Duodenal mucosa (tissue), 2 donors: ENCODE results near the gene LRRC37B.
"Not testable (repeated sequence)": the region's sequence is repeated elsewhere in the genome, so short reads cannot be mapped to it uniquely, and the experiment has no call there.

Experiments
- H3K27ac ChIP-seq: one replicate; pipeline ENCODE4 v1.7.0; 2013; ENCODE audit warnings: low read depth, low read length
- H3K27me3 ChIP-seq, 2 donors: one replicate each; pipeline ENCODE4 v1.7.0; 2013; ENCODE audit warnings: low read length in 2 of 2, control low read depth in 1 of 2; ENCODE audit not compliant: insufficient read depth in 2 of 2, control insufficient read depth in 1 of 2
- H3K36me3 ChIP-seq, 2 donors: one replicate each; pipeline ENCODE4 v1.7.0; 2013; ENCODE audit warnings: low read length in 2 of 2, control low read depth in 1 of 2; ENCODE audit not compliant: insufficient read depth in 2 of 2, control insufficient read depth in 1 of 2
- H3K4me1 ChIP-seq, 2 donors: one replicate each; pipeline ENCODE4 v1.7.0; 2013; ENCODE audit warnings: low read length in 2 of 2, control low read depth in 1 of 2; ENCODE audit not compliant: insufficient read depth in 2 of 2, control insufficient read depth in 1 of 2
- H3K4me3 ChIP-seq, 2 donors: one replicate each; pipeline ENCODE4 v1.7.0; 2013; ENCODE audit warnings: low read length in 2 of 2, low read depth in 1 of 2
- H3K9ac ChIP-seq, 2 donors: one replicate each; pipeline ENCODE4 v1.7.0; 2013; ENCODE audit warnings: low read length in 2 of 2, low read depth in 1 of 2
- H3K9me3 ChIP-seq, 2 donors: one replicate each; pipeline ENCODE4 v1.7.0; 2013; ENCODE audit warnings: low read length in 2 of 2, control low read depth in 1 of 2; ENCODE audit not compliant: control insufficient read depth in 1 of 2

LRRC37B gene

GRCh38 chr17:32040246-32040645 lies 33.1 kb downstream of the LRRC37B start:
- not testable (repeated sequence) for H3K4me3 ChIP-seq, H3K9me3 ChIP-seq, H3K27ac ChIP-seq, H3K4me1 ChIP-seq, H3K27me3 ChIP-seq, H3K9ac ChIP-seq
- H3K36me3 ChIP-seq, result peaks cover 0 to 18% of the 10 kb centered on the region in 2 donors

DNA sequence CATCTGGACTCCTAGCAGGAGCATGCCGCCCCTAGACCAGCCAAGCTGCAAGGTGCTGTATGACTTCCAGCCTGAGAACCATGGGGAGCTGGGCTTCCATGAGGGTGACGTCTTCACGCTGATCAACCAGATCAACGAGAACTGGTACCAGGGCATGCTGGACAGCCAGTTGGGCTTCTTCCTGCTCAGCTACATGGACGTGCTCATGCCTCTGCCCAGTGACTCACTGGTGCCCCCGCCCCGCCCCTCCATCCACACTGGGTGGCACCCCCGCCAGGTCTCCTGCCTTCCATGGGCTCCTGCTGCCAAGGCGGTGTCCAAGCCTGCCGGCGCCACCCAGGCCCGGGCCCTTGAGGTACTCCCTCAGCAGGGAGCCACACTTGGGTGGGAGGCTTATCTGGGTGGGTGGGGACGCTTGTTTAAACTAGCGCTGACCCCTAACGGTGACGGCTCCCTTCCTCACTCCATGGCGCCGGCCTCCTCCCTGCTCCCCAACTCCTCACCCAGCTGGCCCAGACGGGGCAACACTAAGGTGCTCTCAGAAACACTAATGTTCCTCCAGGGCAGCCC lies 34.2 kb downstream of the LRRC37B start:
- H3K4me1 ChIP-seq, H3K4me3 ChIP-seq, H3K9ac ChIP-seq, H3K27ac ChIP-seq, H3K9me3 ChIP-seq, H3K27me3 ChIP-seq: not testable (repeated sequence)
- H3K36me3 ChIP-seq, result peaks cover 0 to 16% of the 10 kb centered on the region in 2 donors

GRCh38 chr17:32042266-32042665 lies 35.1 kb downstream of the LRRC37B start:
- H3K4me3 ChIP-seq, H3K9me3 ChIP-seq, H3K9ac ChIP-seq, H3K4me1 ChIP-seq, H3K27me3 ChIP-seq, H3K36me3 ChIP-seq, H3K27ac ChIP-seq: not testable (repeated sequence)

DNA sequence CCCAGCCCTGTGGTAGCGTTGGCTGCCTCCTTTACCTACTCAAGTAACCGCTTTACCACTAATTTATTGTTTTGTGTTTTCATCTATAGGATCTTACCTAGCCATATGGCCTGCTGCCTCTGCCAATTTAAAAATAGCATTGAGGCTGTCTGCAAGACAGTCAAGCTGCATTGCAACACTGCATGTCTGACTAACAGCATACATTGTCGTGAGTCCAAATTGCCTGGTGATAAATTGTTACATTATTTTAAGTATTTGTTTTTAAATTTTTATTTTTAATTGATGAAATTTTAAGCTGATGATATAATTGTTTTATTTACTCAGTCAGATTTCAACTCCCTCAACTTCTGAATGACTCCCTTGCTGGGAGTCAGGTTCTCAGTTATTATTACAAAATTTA lies 38.4 kb downstream of the LRRC37B start:
- not testable (repeated sequence) for H3K9ac ChIP-seq, H3K36me3 ChIP-seq, H3K4me1 ChIP-seq, H3K27me3 ChIP-seq, H3K4me3 ChIP-seq, H3K27ac ChIP-seq, H3K9me3 ChIP-seq

DNA sequence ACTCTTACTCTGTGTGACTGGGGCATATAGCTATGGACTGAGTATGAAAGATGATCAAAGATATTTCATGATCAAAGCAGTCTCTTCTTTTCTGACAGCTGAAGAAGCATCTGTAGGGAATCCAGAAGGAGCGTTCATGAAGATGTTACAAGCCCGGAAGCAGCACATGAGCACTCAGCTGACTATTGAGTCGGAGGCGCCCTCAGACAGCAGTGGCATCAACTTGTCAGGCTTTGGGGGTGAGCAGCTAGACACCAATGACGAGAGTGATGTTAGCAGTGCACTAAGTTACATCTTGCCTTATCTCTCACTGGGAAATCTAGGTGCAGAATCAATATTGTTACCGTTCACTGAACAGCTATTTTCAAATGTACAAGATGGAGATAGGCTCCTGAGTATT lies 40.5 kb downstream of the LRRC37B start:
- H3K36me3 ChIP-seq, H3K27me3 ChIP-seq, H3K4me3 ChIP-seq, H3K9me3 ChIP-seq, H3K4me1 ChIP-seq, H3K9ac ChIP-seq, H3K27ac ChIP-seq: not testable (repeated sequence)

- not testable (repeated sequence) for H3K4me1 ChIP-seq, H3K27ac ChIP-seq, H3K36me3 ChIP-seq, H3K9ac ChIP-seq, H3K9me3 ChIP-seq, H3K27me3 ChIP-seq, H3K4me3 ChIP-seq
Measured at GRCh38 chr17:32054985-32055384, 47.8 kb downstream of the LRRC37B start.

- H3K36me3 ChIP-seq, H3K27ac ChIP-seq, H3K4me1 ChIP-seq, H3K4me3 ChIP-seq, H3K9ac ChIP-seq, H3K27me3 ChIP-seq, H3K9me3 ChIP-seq: not testable (repeated sequence)
Measured at GRCh38 chr17:32055425-32055824, 48.2 kb downstream of the LRRC37B start.

- H3K4me1 ChIP-seq, H3K4me3 ChIP-seq, H3K27me3 ChIP-seq, H3K9ac ChIP-seq, H3K27ac ChIP-seq, H3K9me3 ChIP-seq, H3K36me3 ChIP-seq: not testable (repeated sequence)
Measured at GRCh38 chr17:32056500-32056899, 49.3 kb downstream of the LRRC37B start.

DNA sequence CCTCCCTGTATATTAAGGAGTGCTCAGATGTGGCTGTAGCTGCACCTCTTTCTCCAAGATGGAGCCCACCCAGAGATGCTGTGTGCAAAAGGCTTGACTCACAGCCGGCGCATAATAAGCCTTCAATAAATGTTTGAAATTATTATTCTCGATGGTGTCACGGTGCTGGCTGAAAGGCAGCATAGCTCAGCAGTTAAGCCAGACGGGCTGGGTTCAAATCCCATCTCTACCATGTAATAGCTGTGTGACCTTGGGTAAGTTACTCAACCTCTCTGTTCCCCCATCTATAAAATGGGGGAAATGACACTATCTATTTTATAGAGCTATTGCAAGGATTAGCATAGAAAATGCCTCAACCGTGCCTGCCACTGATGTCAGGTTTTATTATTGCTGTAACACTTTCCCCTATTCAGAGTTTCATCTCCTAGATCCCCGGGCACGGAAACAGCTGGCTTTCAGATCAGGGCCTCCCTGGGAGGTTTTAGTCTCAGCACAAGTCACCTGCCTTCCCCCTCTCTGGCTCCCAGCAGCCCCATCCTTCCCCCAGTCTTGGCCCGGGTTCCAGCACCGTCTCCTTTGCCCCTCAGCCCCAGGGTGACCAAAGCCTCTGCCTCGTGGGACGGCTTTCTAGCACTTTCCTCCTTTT lies 50.4 kb downstream of the LRRC37B start:
- not testable (repeated sequence) for H3K27ac ChIP-seq, H3K9me3 ChIP-seq, H3K4me1 ChIP-seq, H3K27me3 ChIP-seq, H3K4me3 ChIP-seq, H3K9ac ChIP-seq, H3K36me3 ChIP-seq

GRCh38 chr17:32060695-32061094 lies 53.5 kb downstream of the LRRC37B start:
- not testable (repeated sequence) for H3K36me3 ChIP-seq, H3K9ac ChIP-seq, H3K27me3 ChIP-seq, H3K27ac ChIP-seq, H3K4me1 ChIP-seq, H3K9me3 ChIP-seq, H3K4me3 ChIP-seq

GRCh38 chr17:32061840-32062239 lies 54.7 kb downstream of the LRRC37B start:
- not testable (repeated sequence) for H3K36me3 ChIP-seq, H3K9me3 ChIP-seq, H3K4me3 ChIP-seq, H3K4me1 ChIP-seq, H3K9ac ChIP-seq, H3K27ac ChIP-seq, H3K27me3 ChIP-seq
